ENCODE data around the gene MINDY4. TPM values are rescaled to one million over a fixed set of nuclear protein-coding genes. Genes with fewer than 3 reads are reported as not detected.

Gene MINDY4
- total RNA-seq, 6 donors from 2014 or later = 7.7 to 43.0 (median 19.4) TPM

DNA sequence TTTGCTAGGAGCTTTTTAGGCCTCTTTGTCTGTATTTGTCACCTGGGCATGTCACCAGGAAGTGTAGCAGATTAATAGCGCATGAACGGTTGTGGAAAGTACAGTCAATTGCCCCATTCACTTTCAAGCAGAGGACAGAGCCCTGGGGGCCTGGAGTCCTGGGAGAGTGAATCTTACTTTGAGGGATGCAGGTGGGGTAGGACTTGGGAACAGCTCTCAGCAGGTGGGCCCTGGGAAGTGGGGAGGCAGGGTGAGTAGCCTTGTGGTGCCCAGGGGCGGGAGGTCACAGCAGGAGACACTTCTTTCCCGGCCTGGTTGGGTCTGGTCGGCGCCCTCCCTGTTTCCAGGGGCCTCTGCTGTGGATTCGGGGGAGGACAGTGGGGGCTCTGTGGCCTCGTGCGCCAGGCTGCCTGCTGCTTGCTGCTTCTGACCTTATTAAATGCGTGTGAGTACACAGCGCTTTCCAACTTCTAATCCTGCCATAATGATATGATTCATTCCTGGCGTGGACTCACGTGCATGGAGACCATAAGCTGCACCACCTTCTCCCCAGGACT is 88.8 kb downstream of the MINDY4 start:
- 81 to 92% methylated on average over 7 to 13 of the region's 13 CpGs for WGBS, 2 donors
- DNase-seq (no peak), ATAC-seq (ENCODE audit: low FRiP score in 2 of 2) (no peak)
- Histone ChIP-seq H3K36me3 (peaks cover 0 to 16% (median 9%) of the 10 kb centered on the region in 4 donors), H3K4me1 (peaks cover 0 to 5% (median 0%) of the 10 kb centered on the region in 4 donors), H3K4me3 (no peak overlapping the region), H3K27me3 (no peaks in the 10 kb centered on the region), H3K27ac (no peak overlapping the region), H3K9me3 (no peaks in the 10 kb centered on the region)
- TF ChIP-seq, protein P1, sequence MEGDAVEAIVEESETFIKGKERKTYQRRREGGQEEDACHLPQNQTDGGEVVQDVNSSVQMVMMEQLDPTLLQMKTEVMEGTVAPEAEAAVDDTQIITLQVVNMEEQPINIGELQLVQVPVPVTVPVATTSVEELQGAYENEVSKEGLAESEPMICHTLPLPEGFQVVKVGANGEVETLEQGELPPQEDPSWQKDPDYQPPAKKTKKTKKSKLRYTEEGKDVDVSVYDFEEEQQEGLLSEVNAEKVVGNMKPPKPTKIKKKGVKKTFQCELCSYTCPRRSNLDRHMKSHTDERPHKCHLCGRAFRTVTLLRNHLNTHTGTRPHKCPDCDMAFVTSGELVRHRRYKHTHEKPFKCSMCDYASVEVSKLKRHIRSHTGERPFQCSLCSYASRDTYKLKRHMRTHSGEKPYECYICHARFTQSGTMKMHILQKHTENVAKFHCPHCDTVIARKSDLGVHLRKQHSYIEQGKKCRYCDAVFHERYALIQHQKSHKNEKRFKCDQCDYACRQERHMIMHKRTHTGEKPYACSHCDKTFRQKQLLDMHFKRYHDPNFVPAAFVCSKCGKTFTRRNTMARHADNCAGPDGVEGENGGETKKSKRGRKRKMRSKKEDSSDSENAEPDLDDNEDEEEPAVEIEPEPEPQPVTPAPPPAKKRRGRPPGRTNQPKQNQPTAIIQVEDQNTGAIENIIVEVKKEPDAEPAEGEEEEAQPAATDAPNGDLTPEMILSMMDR (IDR thresholded peaks at IDR 0.05) = no peak
- TF ChIP-seq POLR2AphosphoS5 (IDR thresholded peaks at IDR 0.05) (no peak), POLR2A (IDR thresholded peaks at IDR 0.05) (no peak), EP300 (IDR thresholded peaks at IDR 0.05) (no peak)

DNA sequence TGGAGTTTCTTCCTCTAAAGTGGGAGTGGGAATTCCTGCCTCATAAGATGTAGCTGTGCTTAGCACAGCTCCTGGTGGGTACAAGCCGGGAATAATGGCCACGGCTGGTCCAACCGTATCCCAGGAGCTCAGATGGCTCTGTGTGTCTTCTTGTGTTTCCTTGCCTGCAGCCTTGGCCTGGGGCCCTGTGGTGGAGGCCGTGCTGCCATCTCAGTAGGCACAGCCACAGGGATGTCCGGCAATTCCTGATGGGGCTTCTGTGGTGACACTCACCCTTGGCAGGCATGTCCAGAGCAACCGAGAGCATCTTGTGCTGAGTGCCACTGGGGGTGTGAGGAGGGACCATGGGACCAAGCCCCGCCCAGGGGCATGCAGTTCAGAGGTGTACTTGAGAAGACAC is 90.4 kb downstream of the MINDY4 start:
- WGBS, 2 donors = 95 to 100% methylated on average over 2 to 7 of the region's 7 CpGs
- TF ChIP-seq EP300 (IDR thresholded peaks at IDR 0.05) = no peak
- TF ChIP-seq, protein P1 (IDR thresholded peaks at IDR 0.05) = no peak
- TF ChIP-seq POLR2A (IDR thresholded peaks at IDR 0.05) = no peak
- no peak for TF ChIP-seq POLR2AphosphoS5 (IDR thresholded peaks at IDR 0.05)
- peaks cover 0 to 13% (median 5%) of the 10 kb centered on the region in 4 donors for H3K36me3 ChIP-seq
- DNase-seq = no peak
- peaks cover 0 to 5% (median 0%) of the 10 kb centered on the region in 4 donors for H3K4me1 ChIP-seq
- H3K4me3 ChIP-seq = no peak overlapping the region
- no peaks in the 10 kb centered on the region for H3K27me3 ChIP-seq
- no peaks in the 10 kb centered on the region for H3K9me3 ChIP-seq
- H3K27ac ChIP-seq = no peak overlapping the region
- ATAC-seq (ENCODE audit: low FRiP score in 2 of 2) = no peak

DNA sequence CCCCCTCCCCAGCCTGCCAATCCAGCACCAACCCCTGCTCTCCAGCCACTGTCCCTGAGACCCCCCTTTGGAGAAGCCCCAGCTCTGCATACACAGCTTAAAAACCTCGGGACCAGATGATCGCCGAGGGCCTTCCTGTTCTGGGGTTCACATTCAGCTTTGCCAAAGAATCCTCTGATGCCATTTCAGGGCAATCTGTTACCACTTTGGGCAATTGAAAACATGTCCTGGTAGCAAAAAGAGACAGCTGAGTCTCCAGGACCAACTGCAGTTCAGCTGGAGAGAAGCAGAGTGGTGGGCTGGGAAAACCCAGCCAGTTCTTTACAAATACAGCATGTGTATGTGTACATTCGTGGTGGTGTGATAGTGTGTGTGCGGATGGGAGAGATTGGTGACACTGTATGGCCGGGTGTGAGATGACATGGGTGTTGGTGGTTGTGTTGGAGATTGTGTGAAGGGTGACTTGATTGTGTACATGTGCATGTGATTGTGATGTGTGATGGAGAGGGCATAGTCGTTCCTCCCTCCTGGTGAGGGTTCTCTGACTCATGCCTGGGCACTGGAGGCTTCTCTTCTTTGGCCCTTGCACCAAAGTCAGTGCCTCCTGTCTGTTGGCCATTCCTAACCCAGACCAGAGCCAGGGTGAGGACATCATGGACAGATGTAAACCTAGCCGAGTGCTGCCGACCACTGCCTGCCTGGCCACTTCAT is 91.9 kb downstream of the MINDY4 start:
- Histone ChIP-seq H3K9me3 (no peaks in the 10 kb centered on the region), H3K27ac (no peak overlapping the region), H3K36me3 (peaks cover 0 to 13% (median 4%) of the 10 kb centered on the region in 4 donors), H3K4me3 (no peak overlapping the region), H3K27me3 (no peaks in the 10 kb centered on the region), H3K4me1 (peaks cover 0 to 6% (median 4%) of the 10 kb centered on the region in 4 donors)
- no peak for ATAC-seq (ENCODE audit: low FRiP score in 2 of 2)
- 72 to 89% methylated on average over 9 of the region's 9 CpGs for WGBS, 2 donors
- no peak for DNase-seq
- TF ChIP-seq EP300 (IDR thresholded peaks at IDR 0.05) (no peak), POLR2A (IDR thresholded peaks at IDR 0.05) (no peak), POLR2AphosphoS5 (IDR thresholded peaks at IDR 0.05) (no peak)
- TF ChIP-seq, protein P1 (IDR thresholded peaks at IDR 0.05) = no peak

DNA sequence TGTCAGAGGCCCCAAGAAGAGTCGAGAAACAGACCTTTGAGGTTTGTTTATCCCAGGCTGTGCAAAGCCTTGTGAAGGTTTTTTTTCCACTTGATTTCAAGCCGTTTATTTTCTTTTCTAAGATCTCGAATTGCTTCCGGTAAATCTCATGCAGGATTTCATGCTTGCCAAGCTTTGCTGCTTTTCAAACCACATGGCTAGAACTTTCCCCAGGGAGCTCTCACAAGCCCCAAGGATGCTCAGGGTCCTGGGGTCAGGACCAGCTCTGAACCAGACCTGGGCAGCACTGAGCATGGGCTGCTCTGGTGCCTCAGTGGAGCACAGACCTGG is 92.5 kb downstream of the MINDY4 start:
- H3K4me1 ChIP-seq = peaks cover 0 to 6% (median 4%) of the 10 kb centered on the region in 4 donors
- ATAC-seq (ENCODE audit: low FRiP score in 2 of 2) = no peak

More for the DNA sequence above, 92.5 kb downstream of the MINDY4 start:
- Histone ChIP-seq H3K27ac (no peak overlapping the region), H3K9me3 (no peaks in the 10 kb centered on the region), H3K36me3 (peaks cover 0 to 13% (median 2%) of the 10 kb centered on the region in 4 donors), H3K4me3 (no peak overlapping the region), H3K27me3 (no peaks in the 10 kb centered on the region)
- WGBS, 2 donors = 55 to 65% methylated on average over 4 of the region's 4 CpGs
- no peak for TF ChIP-seq POLR2A (IDR thresholded peaks at IDR 0.05)
- TF ChIP-seq, protein P1 (IDR thresholded peaks at IDR 0.05) = no peak
- TF ChIP-seq POLR2AphosphoS5 (IDR thresholded peaks at IDR 0.05) = no peak
- TF ChIP-seq EP300 (IDR thresholded peaks at IDR 0.05) = no peak
- DNase-seq = no peak
